PC-3 (cell line): ENCODE data around the gene SLC4A2.

Source experiments
- CTCF ChIP-seq: fragments of 300-600 bp; sonication (generic); conservative IDR thresholded peaks from 2 replicates; pipeline ENCODE4 v1.5.1; 2017; ENCODE audit warnings: antibody characterized with exemption, low read depth, mild to moderate bottlenecking, low read length
- EZH2 ChIP-seq: fragments of 300-600 bp; sonication (generic); IDR thresholded peaks from one replicate; pipeline ENCODE4 v1.6.1; 2017; ENCODE audit warnings: antibody characterized with exemption, mild to moderate bottlenecking, low read length; ENCODE audit not compliant: unreplicated experiment

GRCh38 chr7:151017953-151018420, 41.4 kb upstream of the SLC4A2 start:
- TF ChIP-seq CTCF (peak; percentile 94), EZH2 (no peak)
